NCI-H2081 treated with DMSO at 0.1 percent for 48 hours (cell line): ENCODE data around the gene DHX57.

Experiments
- DNase-seq: peaks from one replicate; lab custom pipeline; 2025; lab: John Stamatoyannopoulos, UW

Gene DHX57, protein sequence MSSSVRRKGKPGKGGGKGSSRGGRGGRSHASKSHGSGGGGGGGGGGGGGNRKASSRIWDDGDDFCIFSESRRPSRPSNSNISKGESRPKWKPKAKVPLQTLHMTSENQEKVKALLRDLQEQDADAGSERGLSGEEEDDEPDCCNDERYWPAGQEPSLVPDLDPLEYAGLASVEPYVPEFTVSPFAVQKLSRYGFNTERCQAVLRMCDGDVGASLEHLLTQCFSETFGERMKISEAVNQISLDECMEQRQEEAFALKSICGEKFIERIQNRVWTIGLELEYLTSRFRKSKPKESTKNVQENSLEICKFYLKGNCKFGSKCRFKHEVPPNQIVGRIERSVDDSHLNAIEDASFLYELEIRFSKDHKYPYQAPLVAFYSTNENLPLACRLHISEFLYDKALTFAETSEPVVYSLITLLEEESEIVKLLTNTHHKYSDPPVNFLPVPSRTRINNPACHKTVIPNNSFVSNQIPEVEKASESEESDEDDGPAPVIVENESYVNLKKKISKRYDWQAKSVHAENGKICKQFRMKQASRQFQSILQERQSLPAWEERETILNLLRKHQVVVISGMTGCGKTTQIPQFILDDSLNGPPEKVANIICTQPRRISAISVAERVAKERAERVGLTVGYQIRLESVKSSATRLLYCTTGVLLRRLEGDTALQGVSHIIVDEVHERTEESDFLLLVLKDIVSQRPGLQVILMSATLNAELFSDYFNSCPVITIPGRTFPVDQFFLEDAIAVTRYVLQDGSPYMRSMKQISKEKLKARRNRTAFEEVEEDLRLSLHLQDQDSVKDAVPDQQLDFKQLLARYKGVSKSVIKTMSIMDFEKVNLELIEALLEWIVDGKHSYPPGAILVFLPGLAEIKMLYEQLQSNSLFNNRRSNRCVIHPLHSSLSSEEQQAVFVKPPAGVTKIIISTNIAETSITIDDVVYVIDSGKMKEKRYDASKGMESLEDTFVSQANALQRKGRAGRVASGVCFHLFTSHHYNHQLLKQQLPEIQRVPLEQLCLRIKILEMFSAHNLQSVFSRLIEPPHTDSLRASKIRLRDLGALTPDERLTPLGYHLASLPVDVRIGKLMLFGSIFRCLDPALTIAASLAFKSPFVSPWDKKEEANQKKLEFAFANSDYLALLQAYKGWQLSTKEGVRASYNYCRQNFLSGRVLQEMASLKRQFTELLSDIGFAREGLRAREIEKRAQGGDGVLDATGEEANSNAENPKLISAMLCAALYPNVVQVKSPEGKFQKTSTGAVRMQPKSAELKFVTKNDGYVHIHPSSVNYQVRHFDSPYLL (N-terminal part only)

DNA sequence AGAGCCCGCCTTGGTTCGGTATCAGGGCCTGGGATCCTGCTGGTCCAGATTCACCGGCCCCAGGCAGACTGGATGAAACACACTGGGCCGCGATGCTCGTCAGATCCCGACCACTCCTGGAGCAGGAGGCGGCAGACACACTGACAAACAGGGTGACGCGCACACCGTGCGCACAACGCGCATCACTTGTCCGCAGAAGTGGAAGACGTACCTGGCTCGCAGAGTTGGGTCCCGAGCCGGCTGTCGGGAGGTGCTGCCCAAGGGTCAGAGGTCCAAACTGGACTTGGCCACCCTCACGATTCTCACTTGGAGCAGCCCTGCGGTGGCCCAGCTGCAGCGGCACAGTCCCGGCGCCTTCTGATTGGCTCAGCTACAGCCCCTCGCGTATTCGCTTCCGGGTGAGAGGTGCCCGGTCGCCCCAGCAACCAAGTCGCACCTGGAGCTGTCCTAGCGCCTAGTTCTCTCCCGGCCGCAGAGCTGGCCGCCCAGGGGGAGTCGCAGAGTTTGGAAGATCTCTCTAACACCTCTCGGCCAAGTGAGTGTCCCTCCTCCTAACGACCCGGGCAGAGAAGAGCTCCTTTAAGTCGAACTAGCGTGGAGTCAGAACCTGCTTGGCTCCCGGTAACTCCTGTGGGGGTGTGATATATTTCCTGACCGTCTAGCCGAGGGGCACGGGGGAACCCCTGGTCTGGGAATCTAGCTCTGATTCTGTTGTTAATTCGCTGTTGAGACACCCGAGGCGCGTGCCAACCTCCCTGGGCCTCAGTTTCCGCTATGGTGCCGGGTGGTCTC lies at the start of gene DHX57, which contains the start of gene MORN2:
Gene DHX57, minus strand, starts transcription at position 359 of the 792 bp plus-strand sequence. CDS start 7,529 bp downstream, outside the sequence.
Gene MORN2, plus strand, starts transcription at position 401 of the 792 bp plus-strand sequence.
- peak; percentile 32 for DNase-seq

DNA sequence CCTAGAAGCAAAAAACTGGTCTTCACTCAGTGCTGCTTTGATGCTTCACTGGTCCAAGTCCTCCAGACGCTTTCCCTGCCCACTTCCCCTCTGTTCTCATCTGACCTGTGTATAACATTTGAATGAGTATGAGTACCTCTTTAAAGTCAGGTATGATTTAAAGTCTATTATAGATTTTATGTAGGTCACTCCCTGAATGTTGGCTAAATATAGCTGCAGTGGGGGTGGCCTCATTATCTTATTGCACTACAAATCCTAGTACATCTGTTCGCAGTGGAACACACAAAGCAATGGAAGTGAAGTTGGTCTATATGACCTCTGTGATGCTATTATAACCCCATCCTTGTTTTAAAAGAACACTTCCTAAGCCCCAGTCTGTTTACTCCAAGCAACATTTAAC lies 47.2 kb upstream of the DHX57 start:
- no peak for DNase-seq

DNA sequence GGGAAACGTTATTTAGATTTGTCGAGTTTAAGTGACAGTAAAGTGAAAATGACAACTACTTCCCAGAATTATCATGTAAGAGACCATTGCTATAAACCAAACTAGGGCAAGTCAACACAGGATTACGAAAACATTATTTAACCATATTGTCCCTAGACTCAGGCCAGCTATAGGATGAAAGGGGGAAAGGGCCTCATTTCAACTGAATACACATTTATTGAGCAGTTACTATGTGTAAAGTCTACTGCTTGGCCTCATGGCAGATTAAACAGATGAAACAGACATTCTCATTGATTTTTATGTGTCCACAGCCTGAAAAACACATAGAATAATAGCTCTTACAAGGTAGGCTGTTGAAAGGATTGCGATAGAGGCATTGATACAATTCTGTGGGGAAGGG lies 46.7 kb upstream of the DHX57 start:
- DNase-seq, result no peak

DNA sequence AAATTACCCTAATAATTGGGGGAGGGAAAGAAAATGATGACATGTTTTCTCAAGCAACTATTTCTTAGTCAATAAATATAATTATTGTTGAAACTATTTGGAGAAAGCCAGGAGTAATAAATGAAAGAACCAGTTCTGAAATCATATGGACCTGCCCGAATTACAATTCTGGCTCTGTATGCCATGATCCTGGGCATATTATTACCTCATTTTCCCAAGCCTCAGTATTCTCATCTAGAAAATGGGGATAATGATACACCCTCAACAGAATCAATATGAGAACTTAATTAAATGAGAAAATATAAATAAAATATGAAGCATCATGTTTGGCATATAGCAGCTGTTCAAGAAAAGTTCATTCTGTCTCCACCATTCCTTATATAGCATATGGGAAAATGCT lies 36.9 kb upstream of the DHX57 start:
- DNase-seq, result no peak

DNA sequence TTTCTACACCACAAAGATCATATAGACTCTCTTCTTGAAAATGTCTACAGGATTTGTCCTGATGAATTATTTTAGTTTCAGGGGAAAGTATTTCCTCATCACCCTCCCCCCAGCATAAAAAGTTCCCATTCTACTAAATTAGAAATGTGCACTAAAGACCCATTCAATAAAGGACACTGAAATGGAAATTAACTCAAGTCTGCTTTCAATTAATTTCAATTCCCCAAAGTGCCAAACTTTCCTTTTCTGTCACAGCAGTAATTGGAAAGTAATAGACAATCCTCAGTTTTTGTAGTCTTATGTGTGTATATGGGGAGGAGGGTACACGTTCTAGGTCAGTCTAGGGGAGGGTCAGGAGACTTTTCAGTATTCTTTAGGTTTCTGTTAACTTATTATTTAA lies 35.5 kb upstream of the DHX57 start:
- DNase-seq, result no peak

DNA sequence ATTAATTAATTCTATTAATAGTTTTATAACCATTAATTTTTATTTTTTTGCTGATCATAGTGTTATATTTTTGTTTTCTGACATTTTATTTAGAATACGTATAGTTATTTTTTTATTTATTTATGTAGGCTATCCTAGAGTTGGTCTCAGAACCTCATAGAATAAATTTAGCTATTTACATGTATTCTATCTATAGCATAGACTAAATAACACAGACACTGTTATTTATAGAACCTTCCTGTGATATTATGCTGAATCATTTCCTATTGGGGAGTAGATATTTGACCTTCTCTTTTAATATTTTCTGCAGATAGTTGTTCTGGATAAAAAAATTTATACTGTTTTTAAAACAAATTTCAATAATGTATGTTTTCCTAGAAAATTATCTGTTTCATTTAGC lies 34.1 kb upstream of the DHX57 start:
- DNase-seq, result no peak

DNA sequence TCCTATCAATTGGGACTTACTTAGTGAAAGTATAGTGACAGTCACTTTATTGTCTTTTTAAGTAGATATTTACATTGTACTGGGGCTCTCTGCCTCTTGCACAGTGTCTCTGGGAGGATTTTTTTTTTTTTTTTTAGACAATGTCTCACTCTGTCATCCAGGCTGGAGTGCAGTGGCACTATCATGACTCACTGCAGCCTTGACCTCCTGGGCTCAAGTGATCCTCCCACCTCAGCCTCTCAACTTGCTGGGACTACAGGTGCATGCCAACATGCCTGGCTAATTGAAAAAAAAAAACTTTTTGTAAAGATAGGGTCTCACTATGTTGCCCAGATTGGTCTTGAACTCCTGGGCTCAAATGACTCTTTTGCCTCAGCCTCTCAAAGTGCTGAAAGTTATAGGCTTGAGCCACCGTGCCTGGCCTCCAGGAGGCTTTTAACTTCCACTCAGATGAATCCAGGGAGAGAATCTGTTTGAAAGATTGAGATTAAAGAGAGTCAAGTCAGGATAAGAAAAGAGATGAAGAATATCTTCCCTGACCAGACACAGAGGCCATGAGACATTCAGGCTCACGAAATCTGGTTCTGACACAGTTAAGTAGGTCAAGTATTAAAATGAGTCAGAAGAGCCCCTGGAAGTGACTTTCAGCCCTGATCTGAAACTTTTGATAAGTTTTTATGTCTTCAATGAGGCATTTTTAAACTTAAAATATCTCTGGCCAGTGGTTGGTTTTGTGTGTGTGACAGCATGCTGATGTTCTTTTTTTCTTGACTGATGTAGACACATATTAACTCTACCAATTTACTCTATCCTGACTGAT lies 32.2 kb upstream of the DHX57 start:
- no peak for DNase-seq

DNA sequence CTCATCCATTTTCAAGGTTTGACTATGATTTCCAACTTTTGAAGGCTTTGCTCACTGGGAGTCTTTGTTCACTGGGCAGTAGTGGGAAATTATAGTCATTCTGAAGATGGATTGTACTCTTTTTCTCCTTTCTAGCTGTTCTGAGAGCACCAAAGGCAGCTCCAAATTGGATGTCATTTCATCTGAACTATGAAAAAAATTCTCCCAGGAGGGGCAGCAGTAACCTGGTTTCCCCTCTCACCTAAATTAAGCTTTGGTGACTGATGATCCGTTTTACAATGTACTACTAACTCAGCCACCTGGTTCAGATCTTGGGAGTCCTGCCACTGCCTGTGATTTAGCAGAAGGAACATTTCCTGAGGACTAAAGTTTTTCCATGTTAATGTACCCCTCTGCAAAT lies 31.5 kb upstream of the DHX57 start:
- DNase-seq, result no peak

DNA sequence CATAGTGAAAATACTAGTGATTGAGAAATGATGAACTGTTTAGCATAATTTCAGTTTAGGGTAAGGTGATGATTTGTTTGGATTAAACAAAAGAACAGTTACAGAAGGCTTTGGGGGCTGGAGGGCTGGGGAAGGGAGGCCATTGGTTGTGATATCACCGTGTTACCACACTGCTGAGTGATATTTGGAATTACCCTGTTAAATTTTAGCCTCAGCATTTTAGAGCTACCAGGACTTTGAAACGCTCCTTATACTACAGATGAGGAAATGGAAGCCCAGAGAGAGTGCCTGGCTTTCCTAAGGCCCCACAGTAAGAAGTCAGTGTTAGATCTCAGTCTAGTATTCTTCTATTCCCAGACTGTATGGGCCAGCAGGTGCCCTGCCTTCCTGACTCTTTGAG lies 29.5 kb upstream of the DHX57 start:
- DNase-seq, result no peak

DNA sequence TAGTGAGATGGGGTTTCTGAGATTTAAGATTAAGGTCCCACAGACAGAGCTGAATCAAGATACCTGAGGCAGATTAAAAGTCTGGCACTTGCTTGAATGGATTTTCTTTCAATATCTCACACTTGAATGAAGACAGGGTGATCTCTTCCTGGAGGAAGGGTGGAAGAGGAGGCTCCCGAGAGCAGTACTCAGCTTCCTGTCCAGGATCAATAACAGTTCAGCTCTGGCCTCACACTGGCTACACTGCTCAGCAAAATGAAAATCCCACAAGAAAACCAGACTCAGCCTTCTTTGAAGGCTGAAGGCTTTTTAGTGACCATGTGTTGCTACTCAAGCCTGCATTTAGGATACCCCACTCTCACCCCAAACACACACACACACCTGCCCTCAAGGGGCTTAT lies 25.0 kb upstream of the DHX57 start:
- no peak for DNase-seq

DNA sequence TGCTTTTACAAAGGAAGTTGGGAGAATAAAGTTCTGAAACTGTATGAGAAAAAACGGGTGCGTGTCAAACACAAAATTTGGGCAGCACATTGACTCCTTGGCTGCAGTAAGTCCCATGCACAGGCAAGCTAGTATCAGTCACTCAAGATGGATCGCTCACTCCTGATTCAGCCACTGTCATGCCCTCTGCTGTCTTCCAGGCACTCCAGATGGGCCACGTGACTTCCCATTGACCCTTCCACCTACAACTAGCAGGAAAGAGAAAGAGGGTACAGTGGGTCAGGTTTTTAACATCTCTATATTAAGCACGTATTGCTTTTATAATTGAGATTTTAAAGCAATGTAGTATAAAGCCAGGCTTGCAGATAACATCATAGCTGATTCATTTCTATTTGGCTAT lies 22.5 kb upstream of the DHX57 start:
- DNase-seq, result no peak

DNA sequence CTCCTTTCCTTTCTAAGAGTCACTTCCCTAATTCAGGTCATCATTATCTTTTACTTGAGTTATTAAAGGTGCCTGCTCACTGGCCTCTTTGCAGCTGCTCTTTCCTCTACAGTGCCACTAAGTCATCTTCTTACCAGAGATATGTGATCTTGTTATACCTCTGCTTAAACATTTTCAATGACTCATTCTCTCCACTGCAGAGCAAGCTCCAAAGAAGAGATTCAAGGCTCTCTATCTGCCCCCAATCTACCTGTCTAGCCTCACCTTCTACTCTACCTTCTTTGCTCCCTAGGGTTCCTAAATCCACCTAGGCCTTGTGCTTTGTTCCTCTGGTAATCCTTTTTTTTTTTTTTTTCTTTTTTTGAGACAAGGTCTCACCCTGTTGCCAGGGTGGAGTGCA lies 17.1 kb upstream of the DHX57 start:
- no peak for DNase-seq

DNA sequence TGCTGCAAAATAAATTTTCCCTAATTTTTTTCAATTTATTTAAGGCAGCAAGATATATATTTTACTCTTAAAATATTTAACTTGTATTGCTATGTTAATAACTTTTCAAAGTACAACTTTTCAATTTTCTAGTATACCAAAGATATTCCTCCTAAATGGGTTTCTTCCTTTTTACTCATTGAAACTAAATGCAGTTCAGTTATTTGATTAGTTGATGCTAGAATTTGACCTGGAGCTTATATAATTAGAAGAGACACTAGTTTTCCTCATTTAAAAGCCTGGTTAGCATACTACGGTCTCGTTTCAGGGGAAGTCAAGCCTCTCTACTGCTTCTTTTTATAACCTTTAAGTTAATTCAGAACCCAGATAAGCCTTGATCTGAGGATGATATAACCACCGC lies 13.8 kb upstream of the DHX57 start, which contains the start of gene ARHGEF33:
Gene ARHGEF33, plus strand, starts transcription at position 301 of the 400 bp plus-strand sequence. CDS start 29,573 bp downstream, outside the sequence.
- no peak for DNase-seq

DNA sequence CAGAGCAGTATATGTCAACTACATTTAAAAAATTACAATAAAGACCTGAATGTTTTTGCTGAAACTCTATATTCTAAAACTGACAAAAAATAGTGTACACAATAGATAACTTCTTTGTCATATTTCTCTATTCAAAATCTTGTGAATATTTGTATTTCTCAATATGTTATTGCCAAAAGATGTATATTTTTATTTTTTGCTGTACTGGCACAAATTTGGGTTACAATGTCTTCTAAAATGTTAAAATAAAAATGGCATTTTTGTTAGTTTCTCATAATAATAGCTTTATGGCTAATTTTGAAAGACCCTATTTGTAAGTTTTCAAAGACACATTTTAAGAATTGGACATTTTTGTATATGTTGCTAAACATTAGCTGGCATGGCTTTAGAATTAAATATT lies 13.3 kb upstream of the DHX57 start:
- DNase-seq, result no peak

DNA sequence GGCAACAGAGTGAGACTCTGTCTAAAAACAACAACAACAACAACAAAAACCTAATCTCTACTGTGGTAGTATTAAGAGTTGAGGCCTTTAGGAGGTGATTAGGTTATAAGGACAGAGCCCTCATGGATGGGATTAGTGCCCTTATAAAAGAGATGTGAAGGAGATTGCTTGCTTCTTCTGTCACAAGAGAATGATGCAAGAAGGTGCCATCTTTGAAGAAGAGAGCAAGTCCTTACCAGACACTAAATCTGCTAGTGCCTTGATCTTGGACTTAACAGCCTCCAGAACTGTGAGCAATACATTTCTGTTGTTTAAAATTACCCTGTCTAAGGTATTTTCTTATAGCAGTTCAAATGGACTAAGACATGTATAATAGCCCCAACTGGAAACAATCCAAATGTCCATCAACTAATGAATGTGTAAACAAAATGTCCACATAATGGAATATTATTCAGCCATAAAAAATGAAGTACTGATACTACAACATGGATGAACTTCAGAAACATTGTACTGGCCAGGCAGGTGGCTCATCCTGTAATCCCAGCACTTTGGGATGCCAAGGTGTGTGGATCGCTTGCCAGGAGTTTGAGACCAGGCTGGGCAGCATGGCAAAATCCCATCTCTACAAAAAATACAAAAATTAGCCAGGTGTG lies 12.3 kb upstream of the DHX57 start:
- DNase-seq, result no peak

DNA sequence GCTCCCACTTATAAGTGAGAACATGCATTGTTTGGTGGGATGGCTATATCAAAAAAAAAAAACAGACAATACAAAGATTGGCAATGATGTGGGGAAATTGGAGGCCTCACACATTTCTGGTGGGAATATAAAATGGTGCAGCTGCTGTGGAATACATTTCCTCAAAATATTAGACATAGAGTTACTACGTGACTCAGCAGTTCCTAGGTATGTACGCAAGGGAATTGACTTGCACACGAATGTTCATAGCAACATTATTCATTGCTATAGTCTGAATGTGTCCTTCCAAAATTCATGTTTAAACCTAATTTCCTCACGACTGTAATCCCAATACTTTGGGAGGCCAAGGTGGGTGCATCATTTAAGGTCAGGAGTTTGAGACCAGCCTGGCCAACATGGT lies 11.6 kb upstream of the DHX57 start:
- no peak for DNase-seq

DNA sequence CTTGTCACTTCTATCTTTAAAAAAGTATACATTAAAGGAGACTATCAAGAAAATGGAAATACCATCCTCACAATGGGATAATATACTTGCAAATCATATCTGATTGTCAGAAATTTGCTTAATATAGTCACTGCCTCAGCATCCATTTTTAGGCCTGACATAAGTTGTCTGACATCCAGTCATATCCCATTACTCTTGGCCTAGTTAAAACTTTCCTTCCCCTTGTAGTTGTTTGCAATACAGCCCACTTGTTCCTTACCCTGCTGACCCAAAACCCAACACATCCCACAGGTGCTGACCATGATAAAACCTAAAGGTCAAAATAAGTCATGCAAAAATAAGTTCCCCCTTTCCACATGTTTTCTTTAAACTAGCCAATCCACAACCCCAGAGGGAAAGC lies 10.3 kb upstream of the DHX57 start:
- no peak for DNase-seq

DNA sequence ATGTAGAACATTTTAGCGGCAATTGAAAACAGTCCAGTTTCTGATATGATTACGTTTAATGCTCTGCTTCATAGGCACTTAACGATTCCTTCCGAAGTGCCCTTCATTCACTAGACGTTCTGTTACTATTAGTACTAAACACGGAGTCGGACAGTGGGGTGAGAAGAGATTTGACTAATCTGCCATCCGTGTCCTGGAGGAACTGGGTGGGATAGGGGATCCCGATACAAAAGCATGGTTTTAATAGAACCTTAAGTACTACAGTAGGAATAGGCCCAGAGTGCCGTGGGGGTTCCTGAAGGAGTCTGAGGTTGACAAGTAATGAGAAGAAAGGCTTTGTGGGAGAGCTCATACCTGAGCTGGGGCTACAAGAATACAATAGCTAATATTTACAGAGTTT lies 673 bp upstream of the DHX57 start:
- DNase-seq, result no peak

DNA sequence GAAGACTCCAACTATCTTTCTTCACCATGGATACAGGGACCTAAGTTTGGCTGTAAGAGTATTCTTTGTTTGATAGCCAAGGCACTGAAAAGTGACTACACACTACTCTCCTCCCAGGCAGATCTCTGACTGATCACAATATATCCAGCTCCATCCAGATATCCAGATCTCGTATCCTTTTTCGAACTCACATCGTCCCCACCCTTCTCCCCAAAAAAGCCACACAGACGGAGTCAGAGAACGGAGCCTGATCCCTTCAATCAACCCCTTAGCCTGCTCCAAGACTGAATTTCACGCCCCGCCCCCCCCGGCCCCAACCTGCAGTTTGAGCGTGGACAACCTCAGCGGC lies 533 bp downstream of the DHX57 start:
- no peak for DNase-seq

DNA sequence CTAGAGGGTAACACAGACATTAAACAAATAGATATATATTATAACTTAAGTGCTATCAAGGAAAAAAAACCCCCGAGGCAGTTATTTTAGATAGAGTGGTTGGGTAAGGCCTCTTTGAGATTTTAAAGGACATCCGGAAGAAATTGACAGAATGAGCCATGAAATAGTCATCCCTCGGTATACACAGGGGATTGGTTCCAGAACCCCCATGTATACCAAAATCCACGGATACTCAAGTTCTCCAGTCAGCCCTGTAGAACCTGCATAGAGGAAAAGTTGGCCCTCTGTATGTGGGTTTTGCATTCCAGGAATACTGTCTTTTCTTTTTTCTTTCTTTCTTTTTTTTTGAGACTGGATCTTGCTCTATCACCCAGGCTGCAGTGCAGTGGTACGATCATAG lies 2.0 kb downstream of the DHX57 start:
- no peak for DNase-seq
